ENCODE measurements around the gene PACSIN2.

Gene PACSIN2

DNA sequence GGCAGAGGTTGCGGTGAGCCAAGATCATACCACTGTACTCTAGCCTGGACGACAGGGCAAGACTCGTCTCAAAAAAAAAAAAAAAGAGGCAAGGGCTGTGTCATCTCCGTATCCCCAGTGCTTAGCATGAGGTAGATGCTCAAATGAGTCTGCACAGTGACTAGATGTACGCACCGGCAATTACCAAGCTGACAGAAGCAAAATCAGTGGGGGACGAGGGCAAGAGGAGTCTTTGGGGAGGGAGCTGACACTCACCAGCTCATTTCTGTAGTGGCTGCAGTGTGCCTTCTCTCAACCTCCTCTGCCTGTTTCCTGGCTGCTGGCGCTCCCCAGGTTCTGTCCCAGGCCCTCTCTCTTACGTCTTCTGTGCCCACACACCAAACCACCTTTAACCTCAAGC, 69.9 kb downstream of the PACSIN2 start:
- CTCF ChIA-PET, result no interaction called here
- POLR2A ChIA-PET (ENCODE audit: low non-redundant PET), result no interaction called here
- no peak for DNase-seq (ENCODE audit: low spot score)
- no peak for TF ChIP-seq CTCF (conservative IDR thresholded peaks at IDR 0.05; ENCODE audit: low read depth)
- no peak overlapping the region for H3K27ac ChIP-seq

DNA sequence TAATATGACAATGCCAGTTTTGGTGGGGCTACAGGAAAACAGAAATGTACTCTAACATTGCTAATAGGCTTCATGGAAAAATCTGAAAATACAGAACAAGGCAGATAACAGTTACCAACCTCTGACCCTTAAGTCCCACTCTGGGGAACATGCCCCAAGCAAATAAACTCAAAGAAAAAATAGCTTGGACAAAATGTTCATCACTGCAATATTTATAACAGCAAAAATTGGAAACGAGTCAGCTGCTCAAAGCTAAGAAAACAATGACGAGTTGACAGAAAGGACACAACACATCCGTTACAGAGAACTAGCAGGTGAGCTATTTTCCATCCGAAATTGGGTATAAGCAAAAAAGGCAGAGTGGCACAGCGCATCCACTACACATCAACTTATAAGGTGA, 70.5 kb downstream of the PACSIN2 start:
- H3K27ac ChIP-seq, result no peak overlapping the region
- no peak for DNase-seq (ENCODE audit: low spot score)
- no peak for TF ChIP-seq CTCF (conservative IDR thresholded peaks at IDR 0.05; ENCODE audit: low read depth)
- ChIA-PET CTCF (no interaction called here), POLR2A (ENCODE audit: low non-redundant PET) (no interaction called here)

DNA sequence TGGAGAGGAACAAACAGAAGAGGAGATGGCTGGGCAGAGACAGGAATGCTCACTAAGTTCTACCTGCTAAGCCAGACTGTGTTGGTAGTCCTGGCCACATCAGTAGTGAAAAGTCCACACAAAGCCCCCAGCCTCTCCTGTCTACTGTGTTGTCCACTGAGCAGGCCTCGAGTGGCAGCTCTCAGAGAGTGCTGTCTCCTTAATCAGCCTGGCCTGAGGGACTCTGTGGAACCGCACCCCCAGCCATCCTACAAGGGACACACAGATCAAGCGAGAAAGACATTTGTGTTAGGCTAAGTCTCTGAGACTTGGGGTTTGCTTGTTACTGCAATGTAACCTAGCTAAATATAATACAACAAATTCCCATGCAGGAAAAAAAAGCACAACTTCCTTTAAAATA, 71.0 kb downstream of the PACSIN2 start:
- H3K27ac ChIP-seq, result no peak overlapping the region
- ChIA-PET CTCF (no interaction called here), POLR2A (ENCODE audit: low non-redundant PET) (no interaction called here)
- DNase-seq (ENCODE audit: low spot score), result no peak
- no peak for TF ChIP-seq CTCF (conservative IDR thresholded peaks at IDR 0.05; ENCODE audit: low read depth)

GRCh38 chr22:42942351-42942750, 72.6 kb downstream of the PACSIN2 start:
- DNase-seq (ENCODE audit: low spot score), result no peak
- ChIA-PET POLR2A (ENCODE audit: low non-redundant PET) (no interaction called here), CTCF (no interaction called here)
- no peak for TF ChIP-seq CTCF (conservative IDR thresholded peaks at IDR 0.05; ENCODE audit: low read depth)
- no peak overlapping the region for H3K27ac ChIP-seq

DNA sequence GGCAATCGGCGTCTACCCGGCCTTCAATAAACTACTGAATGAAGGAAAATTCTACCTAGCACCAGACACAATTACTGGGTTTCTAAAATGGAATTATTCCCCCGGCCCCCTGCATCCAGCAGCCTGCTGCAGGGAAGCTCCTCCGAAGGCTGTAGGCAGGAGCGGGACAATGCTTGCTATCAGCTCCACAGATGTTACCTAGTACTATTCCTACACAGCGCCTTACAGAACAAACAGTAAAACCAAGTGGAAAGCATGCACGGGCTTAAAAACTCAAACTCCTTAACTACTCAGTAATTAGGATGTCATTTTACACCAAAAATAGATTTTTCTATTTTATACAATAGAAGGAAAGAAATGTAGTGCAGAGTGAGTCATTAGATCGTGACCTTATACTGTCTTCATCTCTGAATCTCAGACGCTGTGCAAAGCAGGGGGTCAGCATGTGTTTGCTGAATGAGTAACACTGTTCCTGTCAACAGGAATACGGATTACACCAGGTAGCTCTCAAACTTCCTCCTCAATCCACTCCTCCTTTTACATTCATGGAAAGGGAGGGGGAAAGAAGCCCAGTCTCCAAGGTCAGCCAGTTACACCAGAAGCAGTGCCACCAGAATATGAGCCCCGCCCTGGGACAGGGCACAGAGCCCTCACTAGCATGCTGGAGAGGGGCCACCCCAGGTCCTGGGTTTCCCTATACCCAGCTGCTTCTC, 74.9 kb downstream of the PACSIN2 start:
- no peak for TF ChIP-seq CTCF (conservative IDR thresholded peaks at IDR 0.05; ENCODE audit: low read depth)
- peak; percentile 82 for DNase-seq (ENCODE audit: low spot score)
- CTCF ChIA-PET, result interaction anchor here (0.5 kb wide), 1 partner anchor 52 kb away, joined by 5 read pairs; no protein-coding TSS in a partner anchor
- H3K27ac ChIP-seq, result peak overlapping the region; percentile 86
- POLR2A ChIA-PET (ENCODE audit: low non-redundant PET), result no interaction called here

GRCh38 chr22:42939451-42939881, 75.5 kb downstream of the PACSIN2 start:
- TF ChIP-seq CTCF (conservative IDR thresholded peaks at IDR 0.05; ENCODE audit: low read depth), result no peak
- DNase-seq (ENCODE audit: low spot score), result no peak
- POLR2A ChIA-PET (ENCODE audit: low non-redundant PET), result no interaction called here
- CTCF ChIA-PET, result interaction anchor here (0.5 kb wide), 1 partner anchor 52 kb away, joined by 5 read pairs; no protein-coding TSS in a partner anchor
- H3K27ac ChIP-seq, result peak overlapping the region; percentile 86

All from RWPE1 (cell line).